Osteoblast (primary cell): ENCODE results near the gene DLGAP5. TPM values are rescaled to one million over a fixed set of nuclear protein-coding genes. Genes with fewer than 3 reads are reported as not detected.

Experiments
- DNase-seq: peaks from one replicate; pipeline ENCODE4 v3.0.0; 2011; ENCODE audit warnings: low spot score, mixed read lengths; ENCODE audit not compliant: insufficient read length; ENCODE audit errors: missing footprints
- H2AFZ ChIP-seq: 2 replicates; pipeline ENCODE4 v1.6.0; 2011; ENCODE audit warnings: mild to moderate bottlenecking, low read length
- H3K27ac ChIP-seq: 2 replicates; pipeline ENCODE4 v1.5.1; 2011; ENCODE audit warnings: mild to moderate bottlenecking, low read depth, low read length, moderate library complexity
- H3K27me3 ChIP-seq: 2 replicates; pipeline ENCODE4 v1.6.0; 2012; ENCODE audit warnings: mild to moderate bottlenecking, control low read depth, inconsistent platforms, low read length, moderate library complexity; ENCODE audit not compliant: insufficient read depth
- H3K36me3 ChIP-seq: 2 replicates; pipeline ENCODE4 v1.5.1; 2011; ENCODE audit warnings: mild to moderate bottlenecking, low read length, control low read depth, moderate library complexity; ENCODE audit not compliant: insufficient read depth
- H3K4me1 ChIP-seq: 2 replicates; pipeline ENCODE4 v1.5.1; 2011; ENCODE audit warnings: mild to moderate bottlenecking, low read length, control low read depth, moderate library complexity; ENCODE audit not compliant: insufficient read depth
- H3K4me2 ChIP-seq: 2 replicates; pipeline ENCODE4 v1.6.0; 2011; ENCODE audit warnings: mild to moderate bottlenecking, low read length; ENCODE audit not compliant: insufficient read depth
- H3K4me3 ChIP-seq: fragments of 200-600 bp; sonication (generic); 3 replicates; pipeline ENCODE4 v1.5.1; 2012; ENCODE audit warnings: mild to moderate bottlenecking, low read length, inconsistent platforms; ENCODE audit not compliant: insufficient read depth
- H3K79me2 ChIP-seq: 2 replicates; pipeline ENCODE4 v1.6.0; 2012; ENCODE audit warnings: mild to moderate bottlenecking, low read length, control low read depth, inconsistent platforms; ENCODE audit not compliant: insufficient read depth
- H3K9me3 ChIP-seq: 2 replicates; pipeline ENCODE4 v1.5.1; 2011; ENCODE audit warnings: low read depth, low read length, control low read depth
- H4K20me1 ChIP-seq: 2 replicates; pipeline ENCODE4 v1.6.0; 2012; ENCODE audit warnings: mild to moderate bottlenecking, low read length, control low read depth; ENCODE audit not compliant: insufficient read depth
- total RNA-seq: library from RNA; depleted of rRNA; stranded (reverse); fragments of >200 nt; gene quantifications from 2 replicates; pipeline ENCODE4 v1.2.3, GENCODE V29; 2012
- TF ChIP-seq, protein P1 (sequence below): IDR thresholded peaks from 2 replicates; pipeline ENCODE4 v1.5.1; 2011; ENCODE audit warnings: mild to moderate bottlenecking, low read depth, low read length, moderate library complexity; ENCODE audit errors: extremely low read depth

DLGAP5 gene
- total RNA-seq, 1 donor, result 5.1 TPM

DNA sequence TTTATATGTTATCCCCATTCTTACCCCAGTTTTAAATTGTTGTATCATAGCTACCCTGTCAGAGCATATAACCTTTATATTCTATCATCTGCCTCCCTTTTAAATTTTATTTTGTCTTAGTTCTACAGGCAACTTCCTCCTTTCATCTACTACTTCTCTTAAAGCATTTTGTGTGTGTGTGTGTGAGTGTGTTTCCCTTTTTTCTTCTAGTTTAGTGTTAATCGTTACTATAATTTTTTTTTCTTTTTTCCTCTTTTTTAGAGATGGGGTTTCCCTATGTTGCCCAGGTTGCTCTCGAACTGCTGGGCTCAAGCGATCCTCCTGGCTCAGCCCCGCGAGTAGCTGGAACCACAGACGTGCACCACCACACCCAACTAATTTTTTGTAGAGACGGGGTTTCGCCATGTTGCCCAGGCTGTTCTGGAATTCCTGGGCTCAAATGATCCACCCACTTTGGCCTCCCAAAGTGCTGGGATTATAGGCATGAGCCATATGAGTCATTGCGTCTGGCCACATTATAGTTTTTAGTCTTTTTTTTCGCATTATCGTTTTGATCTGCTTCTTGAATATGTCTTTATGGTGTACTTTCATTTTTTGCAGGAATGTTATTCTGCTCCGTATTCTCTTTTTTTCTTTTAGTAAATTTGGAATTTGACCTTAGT, 46.8 kb upstream of the DLGAP5 start:
- H3K79me2 ChIP-seq, result no peaks in the 10 kb centered on the region
- peaks cover 42% of the 10 kb centered on the region for H3K27me3 ChIP-seq
- no peak overlapping the region for H3K27ac ChIP-seq
- no peaks in the 10 kb centered on the region for H3K9me3 ChIP-seq
- no peaks in the 10 kb centered on the region for H4K20me1 ChIP-seq
- no peak overlapping the region for H3K4me2 ChIP-seq
- TF ChIP-seq, protein P1, sequence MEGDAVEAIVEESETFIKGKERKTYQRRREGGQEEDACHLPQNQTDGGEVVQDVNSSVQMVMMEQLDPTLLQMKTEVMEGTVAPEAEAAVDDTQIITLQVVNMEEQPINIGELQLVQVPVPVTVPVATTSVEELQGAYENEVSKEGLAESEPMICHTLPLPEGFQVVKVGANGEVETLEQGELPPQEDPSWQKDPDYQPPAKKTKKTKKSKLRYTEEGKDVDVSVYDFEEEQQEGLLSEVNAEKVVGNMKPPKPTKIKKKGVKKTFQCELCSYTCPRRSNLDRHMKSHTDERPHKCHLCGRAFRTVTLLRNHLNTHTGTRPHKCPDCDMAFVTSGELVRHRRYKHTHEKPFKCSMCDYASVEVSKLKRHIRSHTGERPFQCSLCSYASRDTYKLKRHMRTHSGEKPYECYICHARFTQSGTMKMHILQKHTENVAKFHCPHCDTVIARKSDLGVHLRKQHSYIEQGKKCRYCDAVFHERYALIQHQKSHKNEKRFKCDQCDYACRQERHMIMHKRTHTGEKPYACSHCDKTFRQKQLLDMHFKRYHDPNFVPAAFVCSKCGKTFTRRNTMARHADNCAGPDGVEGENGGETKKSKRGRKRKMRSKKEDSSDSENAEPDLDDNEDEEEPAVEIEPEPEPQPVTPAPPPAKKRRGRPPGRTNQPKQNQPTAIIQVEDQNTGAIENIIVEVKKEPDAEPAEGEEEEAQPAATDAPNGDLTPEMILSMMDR, result no peak
- H2AFZ ChIP-seq, result no peak overlapping the region
- no peaks in the 10 kb centered on the region for H3K36me3 ChIP-seq
- H3K4me3 ChIP-seq, result no peak overlapping the region
- DNase-seq, result no peak
- no peaks in the 10 kb centered on the region for H3K4me1 ChIP-seq

DNA sequence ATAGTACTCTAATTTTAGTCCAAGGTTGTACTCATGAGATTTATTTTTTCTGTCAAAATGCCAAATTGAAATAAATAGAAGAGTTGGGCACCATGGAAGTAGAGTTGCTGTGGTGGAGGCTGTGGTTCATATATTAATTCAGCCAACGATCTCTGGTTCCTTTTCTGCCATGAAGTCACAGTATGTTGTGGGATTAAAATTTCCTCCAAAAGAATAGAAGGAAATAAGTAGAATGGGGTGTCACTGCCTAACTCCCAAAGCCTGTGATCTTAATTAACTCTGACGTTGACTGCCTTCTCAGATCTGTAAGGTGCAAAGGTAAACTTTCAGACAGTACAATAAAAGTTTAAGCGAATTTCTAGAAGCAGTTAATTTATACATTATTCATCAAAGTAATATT, 42.2 kb upstream of the DLGAP5 start:
- H2AFZ ChIP-seq, result no peak overlapping the region
- H3K9me3 ChIP-seq, result no peaks in the 10 kb centered on the region
- peaks cover 37% of the 10 kb centered on the region for H3K27me3 ChIP-seq
- H3K36me3 ChIP-seq, result no peaks in the 10 kb centered on the region
- H3K4me1 ChIP-seq, result no peaks in the 10 kb centered on the region
- H3K79me2 ChIP-seq, result no peaks in the 10 kb centered on the region
- TF ChIP-seq, protein P1, result no peak
- H4K20me1 ChIP-seq, result no peaks in the 10 kb centered on the region
- H3K27ac ChIP-seq, result no peak overlapping the region
- H3K4me3 ChIP-seq, result no peak overlapping the region
- no peak for DNase-seq
- H3K4me2 ChIP-seq, result no peak overlapping the region

DNA sequence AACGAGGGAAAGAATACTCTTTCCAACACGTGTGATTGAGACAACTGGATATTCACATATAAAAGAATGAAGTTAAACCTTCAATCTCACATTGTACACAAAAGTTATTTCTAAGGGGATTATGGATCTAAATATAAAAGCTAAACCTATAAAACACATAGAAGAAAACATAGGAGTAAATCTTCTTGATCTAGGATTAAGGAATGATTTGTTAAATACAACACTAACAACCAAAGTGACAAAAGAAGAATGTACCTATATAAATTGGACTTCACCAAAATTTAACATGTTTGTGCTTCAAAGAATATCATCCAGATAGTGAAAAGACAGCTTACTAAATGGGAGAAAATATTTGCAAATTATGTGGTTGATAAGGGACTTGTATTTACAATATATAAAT, 36.9 kb upstream of the DLGAP5 start:
- no peaks in the 10 kb centered on the region for H4K20me1 ChIP-seq
- no peak overlapping the region for H2AFZ ChIP-seq
- no peak overlapping the region for H3K4me2 ChIP-seq
- DNase-seq, result no peak
- H3K36me3 ChIP-seq, result no peaks in the 10 kb centered on the region
- no peak overlapping the region for H3K4me3 ChIP-seq
- H3K4me1 ChIP-seq, result no peaks in the 10 kb centered on the region
- H3K79me2 ChIP-seq, result no peaks in the 10 kb centered on the region
- TF ChIP-seq, protein P1, result no peak
- peaks cover 19% of the 10 kb centered on the region for H3K27me3 ChIP-seq
- no peaks in the 10 kb centered on the region for H3K9me3 ChIP-seq
- H3K27ac ChIP-seq, result no peak overlapping the region

- Histone ChIP-seq H3K9me3 (no peaks in the 10 kb centered on the region), H3K27me3 (peaks cover 4% of the 10 kb centered on the region), H2AFZ (no peak overlapping the region), H4K20me1 (no peaks in the 10 kb centered on the region), H3K4me3 (no peak overlapping the region), H3K36me3 (no peaks in the 10 kb centered on the region), H3K79me2 (no peaks in the 10 kb centered on the region), H3K27ac (no peak overlapping the region), H3K4me2 (no peak overlapping the region), H3K4me1 (peaks cover 6% of the 10 kb centered on the region)
- TF ChIP-seq, protein P1, result no peak
- DNase-seq, result no peak
Measured at GRCh38 chr14:55223364-55223763, 32.0 kb upstream of the DLGAP5 start.
